OCI-LY3 (cell line): ENCODE measurements around the gene LILRA2.
"Not testable (repeated sequence)": the region's sequence is repeated elsewhere in the genome, so short reads cannot be mapped to it uniquely, and the experiment has no call there.

Source experiments
- CTCF ChIP-seq: fragments of 200-600, 300-600 bp; sonication (generic); IDR thresholded peaks from 2 replicates; pipeline ENCODE4 v1.5.1; 2014; ENCODE audit warnings: antibody characterized with exemption, low read length, low read depth
- EZH2phosphoT487 ChIP-seq: fragments of 200-600 bp; shearing (Covaris generic); IDR thresholded peaks from 2 replicates; pipeline ENCODE4 v1.6.1; 2018; ENCODE audit warnings: antibody characterized with exemption, mixed run types, low read depth

- not testable (repeated sequence) for TF ChIP-seq CTCF, EZH2phosphoT487
Observed at GRCh38 chr19:54593445-54593844, 19.9 kb downstream of the LILRA2 start, which contains the start of gene LILRA1.
